ENCODE measurements around the gene FIGNL1. TPM values are rescaled to one million over a fixed set of nuclear protein-coding genes. Genes with fewer than 3 reads are reported as not detected.

The FIGNL1 gene
- total and polyA plus RNA-seq, 2 of the 4 experiments (the other 2 are of a cell fraction): 8.2 to 27.1 TPM

DNA sequence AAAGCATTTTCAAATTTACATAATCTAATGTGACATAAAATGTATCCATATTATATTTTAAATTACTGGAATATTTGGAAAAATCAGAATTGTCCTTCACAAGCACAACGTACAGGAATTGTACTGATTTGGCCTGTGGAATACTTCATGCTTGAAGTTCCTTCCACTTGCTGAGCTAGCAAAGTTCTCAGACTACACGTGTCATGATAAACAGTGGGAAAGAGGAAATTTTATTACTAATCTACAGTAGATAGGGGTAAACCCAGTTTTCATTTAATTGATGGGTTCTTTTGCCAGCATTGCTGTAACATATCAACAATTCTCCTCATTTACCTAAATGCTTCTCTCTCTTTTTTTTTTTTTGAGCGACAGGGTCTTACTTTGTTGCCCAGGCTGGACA lies 45.6 kb upstream of the FIGNL1 start:
- ChIA-PET POLR2A (ENCODE audit: unreplicated experiment) (no interaction called here), CTCF (no interaction called here)
- BruUV-seq (replicated peaks): no TSS peak
- 40% methylated on average over 1 of the region's 3 CpGs; no CpG with 5 or more reads in 1 of the 2 experiments for WGBS, 2 experiments (ENCODE audit: extremely low coverage in 2 of 2, insufficient read length in 1 of 2)
- Histone ChIP-seq H3K4me3 (ENCODE audit: insufficient read depth, low read depth, low read length) (no peak overlapping the region), H2BK120ac (ENCODE audit: low read depth, low read length) (no peak overlapping the region), H3K4me2 (ENCODE audit: low read depth, low read length) (no peak overlapping the region), H3K27me3 (ENCODE audit: control insufficient read depth, insufficient read depth, low read length) (peaks cover 13% of the 10 kb centered on the region), H3K23ac (ENCODE audit: low read depth, low read length) (no peak overlapping the region), H4K8ac (ENCODE audit: low read depth in 2 of 2, low read length in 2 of 2) (no peak overlapping the region), H3K4me1 (ENCODE audit: control insufficient read depth, insufficient read depth, low read length) (no peaks in the 10 kb centered on the region; the same call in 1 of the 2 replicates), H4K20me1 (ENCODE audit: insufficient read depth, low read length) (no peaks in the 10 kb centered on the region), H4K91ac (ENCODE audit: insufficient read depth, low read depth, low read length) (no peak overlapping the region), H2BK20ac (ENCODE audit: low read depth, low read length) (no peak overlapping the region), H3K9me3 (ENCODE audit: control insufficient read depth, insufficient read depth, low read length) (no peaks in the 10 kb centered on the region), H3K14ac (replicated peaks; ENCODE audit: low read depth, low read length) (no peak overlapping the region), H3K36me3 (ENCODE audit: control insufficient read depth, insufficient read depth, low read length) (no peaks in the 10 kb centered on the region), H3K56ac (ENCODE audit: extremely low read depth, insufficient read depth, low read length) (no peak overlapping the region), H2BK15ac (ENCODE audit: low read depth, low read length) (no peak overlapping the region), H3K27ac (ENCODE audit: insufficient read depth, low read length) (no peak overlapping the region), H4K5ac (ENCODE audit: low read depth, low read length) (no peak overlapping the region), H2AK9ac (replicated peaks; ENCODE audit: low read depth, low read length, poor library complexity) (no peak overlapping the region), H3K9ac (ENCODE audit: low read depth, low read length) (no peak overlapping the region), H2AK5ac (ENCODE audit: low read depth, low read length) (no peak overlapping the region), H3K4ac (ENCODE audit: low read depth, low read length) (no peak overlapping the region), H2AFZ (replicated peaks; ENCODE audit: low read length, poor library complexity) (no peak overlapping the region), H3K18ac (ENCODE audit: low read depth, low read length) (no peak overlapping the region), H3K79me1 (ENCODE audit: low read depth in 1 of 2, low read length in 2 of 2) (no peaks in the 10 kb centered on the region), H3K9me1 (ENCODE audit: insufficient read depth, low read length) (no peaks in the 10 kb centered on the region), H2BK5ac (ENCODE audit: low read depth, low read length, poor library complexity, severe bottlenecking) (no peak overlapping the region)
- TF ChIP-seq FOS (IDR thresholded peaks at IDR 0.05; ENCODE audit: low read depth, low read length) (no peak), RCOR1 (IDR thresholded peaks at IDR 0.05; ENCODE audit: insufficient replicate concordance, low read length) (no peak), MAFK (IDR thresholded peaks at IDR 0.05; ENCODE audit: low read depth, low read length) (no peak), MXI1 (IDR thresholded peaks at IDR 0.05; ENCODE audit: borderline replicate concordance, low read depth, low read length) (no peak), CHD1 (IDR thresholded peaks at IDR 0.05; ENCODE audit: low read depth, low read length) (no peak), BHLHE40 (IDR thresholded peaks at IDR 0.05; ENCODE audit: low read depth, low read length) (no peak)
- dilution Hi-C loops (cut with HindIII; ENCODE audit: low sequenced_read_pairs, unreplicated experiment) (no loop called here), in situ Hi-C loops (cut with MboI; ENCODE audit: low sequenced_read_pairs) (no loop called here), intact Hi-C loops (cut with micrococcal nuclease) (no loop called here)
- DNase-seq (no peak), ATAC-seq (ENCODE audit: low read depth) (no peak)
